ENCODE results near the gene NUP50. TPM values are rescaled to one million over a fixed set of nuclear protein-coding genes. Genes with fewer than 3 reads are reported as not detected.
A peak's percentile ranks its signal among the peaks of the same experiment; 100 is the strongest.

NUP50 gene
- total and polyA plus RNA-seq, 2 of the 13 experiments (the other 11 are each of a cell fraction or from before 2014, with no cell fraction given) = 14.2 to 52.4 TPM

DNA sequence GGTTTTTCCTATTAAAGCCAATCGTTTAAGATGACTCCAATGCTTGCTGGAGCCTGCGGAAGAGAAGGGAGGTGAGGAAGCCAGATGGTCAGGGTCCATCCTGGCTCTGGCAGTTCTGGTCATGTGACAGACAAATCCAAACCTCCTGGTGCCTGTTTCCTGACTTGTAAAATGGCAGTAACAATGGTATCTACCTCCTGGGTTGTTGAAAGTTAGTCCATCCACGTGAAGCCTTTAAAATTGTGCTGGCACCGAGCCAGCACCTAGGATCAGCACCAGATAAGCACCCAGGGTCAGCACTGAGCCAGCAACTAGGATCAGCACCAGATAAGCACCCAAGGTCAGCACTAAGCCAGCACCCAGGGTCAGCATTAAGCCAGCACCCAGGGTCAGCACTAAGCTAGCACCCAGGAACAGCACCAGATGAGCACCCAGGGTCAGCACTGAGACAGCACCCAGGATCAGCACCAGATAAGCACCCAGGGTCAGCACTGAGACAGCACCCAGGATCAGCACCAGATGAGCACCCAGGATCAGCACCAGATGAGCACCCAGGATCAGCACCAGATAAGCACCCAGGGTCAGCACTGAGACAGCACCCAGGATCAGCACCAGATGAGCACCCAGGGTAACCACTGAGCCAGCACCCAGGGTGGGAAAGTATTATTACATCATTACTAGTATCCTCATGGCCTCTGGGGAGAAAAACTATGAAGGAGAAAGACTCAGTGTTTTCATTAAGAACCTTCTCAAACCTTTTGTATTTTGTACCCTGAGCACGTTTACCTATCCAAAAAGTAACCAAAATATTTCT lies 59.8 kb downstream of the NUP50 start (continued):
- TF ChIP-seq, protein P1, sequence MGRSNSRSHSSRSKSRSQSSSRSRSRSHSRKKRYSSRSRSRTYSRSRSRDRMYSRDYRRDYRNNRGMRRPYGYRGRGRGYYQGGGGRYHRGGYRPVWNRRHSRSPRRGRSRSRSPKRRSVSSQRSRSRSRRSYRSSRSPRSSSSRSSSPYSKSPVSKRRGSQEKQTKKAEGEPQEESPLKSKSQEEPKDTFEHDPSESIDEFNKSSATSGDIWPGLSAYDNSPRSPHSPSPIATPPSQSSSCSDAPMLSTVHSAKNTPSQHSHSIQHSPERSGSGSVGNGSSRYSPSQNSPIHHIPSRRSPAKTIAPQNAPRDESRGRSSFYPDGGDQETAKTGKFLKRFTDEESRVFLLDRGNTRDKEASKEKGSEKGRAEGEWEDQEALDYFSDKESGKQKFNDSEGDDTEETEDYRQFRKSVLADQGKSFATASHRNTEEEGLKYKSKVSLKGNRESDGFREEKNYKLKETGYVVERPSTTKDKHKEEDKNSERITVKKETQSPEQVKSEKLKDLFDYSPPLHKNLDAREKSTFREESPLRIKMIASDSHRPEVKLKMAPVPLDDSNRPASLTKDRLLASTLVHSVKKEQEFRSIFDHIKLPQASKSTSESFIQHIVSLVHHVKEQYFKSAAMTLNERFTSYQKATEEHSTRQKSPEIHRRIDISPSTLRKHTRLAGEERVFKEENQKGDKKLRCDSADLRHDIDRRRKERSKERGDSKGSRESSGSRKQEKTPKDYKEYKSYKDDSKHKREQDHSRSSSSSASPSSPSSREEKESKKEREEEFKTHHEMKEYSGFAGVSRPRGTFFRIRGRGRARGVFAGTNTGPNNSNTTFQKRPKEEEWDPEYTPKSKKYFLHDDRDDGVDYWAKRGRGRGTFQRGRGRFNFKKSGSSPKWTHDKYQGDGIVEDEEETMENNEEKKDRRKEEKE (IDR thresholded peaks at IDR 0.05) = no peak
- TF ChIP-seq ZNF207 (IDR thresholded peaks at IDR 0.05; ENCODE audit: borderline replicate concordance) (no peak), CBX5 (CRISPR knock-in tag; IDR thresholded peaks at IDR 0.05; ENCODE audit: borderline replicate concordance) (no peak), NCOR1 (IDR thresholded peaks at IDR 0.05; ENCODE audit: borderline replicate concordance, low read length) (no peak), ZSCAN21 (CRISPR knock-in tag; IDR thresholded peaks at IDR 0.05; ENCODE audit: borderline replicate concordance) (peak; percentile 100), ZFP36L2 (CRISPR knock-in tag; IDR thresholded peaks at IDR 0.05) (no peak), HNRNPK (IDR thresholded peaks at IDR 0.05; ENCODE audit: low read depth, low read length, poor library complexity, severe bottlenecking) (no peak), ZNF251 (CRISPR knock-in tag; IDR thresholded peaks at IDR 0.05) (no peak), ZNF383 (CRISPR knock-in tag; IDR thresholded peaks at IDR 0.05; ENCODE audit: borderline replicate concordance) (no peak), ZNF878 (CRISPR knock-in tag; IDR thresholded peaks at IDR 0.05) (no peak), KLF11 (CRISPR knock-in tag; IDR thresholded peaks at IDR 0.05) (no peak), FOSL1 (CRISPR knock-in tag; IDR thresholded peaks at IDR 0.05; ENCODE audit: borderline replicate concordance) (no peak)
- TF ChIP-seq, protein P2, sequence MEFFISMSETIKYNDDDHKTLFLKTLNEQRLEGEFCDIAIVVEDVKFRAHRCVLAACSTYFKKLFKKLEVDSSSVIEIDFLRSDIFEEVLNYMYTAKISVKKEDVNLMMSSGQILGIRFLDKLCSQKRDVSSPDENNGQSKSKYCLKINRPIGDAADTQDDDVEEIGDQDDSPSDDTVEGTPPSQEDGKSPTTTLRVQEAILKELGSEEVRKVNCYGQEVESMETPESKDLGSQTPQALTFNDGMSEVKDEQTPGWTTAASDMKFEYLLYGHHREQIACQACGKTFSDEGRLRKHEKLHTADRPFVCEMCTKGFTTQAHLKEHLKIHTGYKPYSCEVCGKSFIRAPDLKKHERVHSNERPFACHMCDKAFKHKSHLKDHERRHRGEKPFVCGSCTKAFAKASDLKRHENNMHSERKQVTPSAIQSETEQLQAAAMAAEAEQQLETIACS (CRISPR knock-in tag; IDR thresholded peaks at IDR 0.05) = no peak
- TF ChIP-seq, protein P3, sequence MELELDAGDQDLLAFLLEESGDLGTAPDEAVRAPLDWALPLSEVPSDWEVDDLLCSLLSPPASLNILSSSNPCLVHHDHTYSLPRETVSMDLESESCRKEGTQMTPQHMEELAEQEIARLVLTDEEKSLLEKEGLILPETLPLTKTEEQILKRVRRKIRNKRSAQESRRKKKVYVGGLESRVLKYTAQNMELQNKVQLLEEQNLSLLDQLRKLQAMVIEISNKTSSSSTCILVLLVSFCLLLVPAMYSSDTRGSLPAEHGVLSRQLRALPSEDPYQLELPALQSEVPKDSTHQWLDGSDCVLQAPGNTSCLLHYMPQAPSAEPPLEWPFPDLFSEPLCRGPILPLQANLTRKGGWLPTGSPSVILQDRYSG (CRISPR knock-in tag; IDR thresholded peaks at IDR 0.05) = no peak
- TF ChIP-seq, protein P4, sequence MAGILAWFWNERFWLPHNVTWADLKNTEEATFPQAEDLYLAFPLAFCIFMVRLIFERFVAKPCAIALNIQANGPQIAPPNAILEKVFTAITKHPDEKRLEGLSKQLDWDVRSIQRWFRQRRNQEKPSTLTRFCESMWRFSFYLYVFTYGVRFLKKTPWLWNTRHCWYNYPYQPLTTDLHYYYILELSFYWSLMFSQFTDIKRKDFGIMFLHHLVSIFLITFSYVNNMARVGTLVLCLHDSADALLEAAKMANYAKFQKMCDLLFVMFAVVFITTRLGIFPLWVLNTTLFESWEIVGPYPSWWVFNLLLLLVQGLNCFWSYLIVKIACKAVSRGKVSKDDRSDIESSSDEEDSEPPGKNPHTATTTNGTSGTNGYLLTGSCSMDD (CRISPR knock-in tag; IDR thresholded peaks at IDR 0.05) = no peak
- TF ChIP-seq, protein P5, sequence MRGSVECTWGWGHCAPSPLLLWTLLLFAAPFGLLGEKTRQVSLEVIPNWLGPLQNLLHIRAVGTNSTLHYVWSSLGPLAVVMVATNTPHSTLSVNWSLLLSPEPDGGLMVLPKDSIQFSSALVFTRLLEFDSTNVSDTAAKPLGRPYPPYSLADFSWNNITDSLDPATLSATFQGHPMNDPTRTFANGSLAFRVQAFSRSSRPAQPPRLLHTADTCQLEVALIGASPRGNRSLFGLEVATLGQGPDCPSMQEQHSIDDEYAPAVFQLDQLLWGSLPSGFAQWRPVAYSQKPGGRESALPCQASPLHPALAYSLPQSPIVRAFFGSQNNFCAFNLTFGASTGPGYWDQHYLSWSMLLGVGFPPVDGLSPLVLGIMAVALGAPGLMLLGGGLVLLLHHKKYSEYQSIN (CRISPR knock-in tag; IDR thresholded peaks at IDR 0.05; ENCODE audit: borderline replicate concordance) = no peak
- TF ChIP-seq, protein P6, sequence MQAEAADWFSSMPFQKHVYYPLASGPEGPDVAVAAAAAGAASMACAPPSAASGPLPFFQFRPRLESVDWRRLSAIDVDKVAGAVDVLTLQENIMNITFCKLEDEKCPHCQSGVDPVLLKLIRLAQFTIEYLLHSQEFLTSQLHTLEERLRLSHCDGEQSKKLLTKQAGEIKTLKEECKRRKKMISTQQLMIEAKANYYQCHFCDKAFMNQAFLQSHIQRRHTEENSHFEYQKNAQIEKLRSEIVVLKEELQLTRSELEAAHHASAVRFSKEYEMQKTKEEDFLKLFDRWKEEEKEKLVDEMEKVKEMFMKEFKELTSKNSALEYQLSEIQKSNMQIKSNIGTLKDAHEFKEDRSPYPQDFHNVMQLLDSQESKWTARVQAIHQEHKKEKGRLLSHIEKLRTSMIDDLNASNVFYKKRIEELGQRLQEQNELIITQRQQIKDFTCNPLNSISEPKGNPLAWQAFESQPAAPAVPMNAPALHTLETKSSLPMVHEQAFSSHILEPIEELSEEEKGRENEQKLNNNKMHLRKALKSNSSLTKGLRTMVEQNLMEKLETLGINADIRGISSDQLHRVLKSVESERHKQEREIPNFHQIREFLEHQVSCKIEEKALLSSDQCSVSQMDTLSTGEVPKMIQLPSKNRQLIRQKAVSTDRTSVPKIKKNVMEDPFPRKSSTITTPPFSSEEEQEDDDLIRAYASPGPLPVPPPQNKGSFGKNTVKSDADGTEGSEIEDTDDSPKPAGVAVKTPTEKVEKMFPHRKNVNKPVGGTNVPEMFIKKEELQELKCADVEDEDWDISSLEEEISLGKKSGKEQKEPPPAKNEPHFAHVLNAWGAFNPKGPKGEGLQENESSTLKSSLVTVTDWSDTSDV (CRISPR knock-in tag; IDR thresholded peaks at IDR 0.05) = no peak
